IPS DF 4.7 (cell line): ENCODE data around the gene SUMF1.

Source experiments
- DNase-seq: peaks from one replicate; pipeline ENCODE4 v3.0.0-alpha.2; 2013; ENCODE audit warnings: low spot score; ENCODE audit errors: extremely low read depth

The SUMF1 gene

GRCh38 chr3:4416427-4416945 is 50.6 kb downstream of the SUMF1 start:
- DNase-seq: no peak

DNA sequence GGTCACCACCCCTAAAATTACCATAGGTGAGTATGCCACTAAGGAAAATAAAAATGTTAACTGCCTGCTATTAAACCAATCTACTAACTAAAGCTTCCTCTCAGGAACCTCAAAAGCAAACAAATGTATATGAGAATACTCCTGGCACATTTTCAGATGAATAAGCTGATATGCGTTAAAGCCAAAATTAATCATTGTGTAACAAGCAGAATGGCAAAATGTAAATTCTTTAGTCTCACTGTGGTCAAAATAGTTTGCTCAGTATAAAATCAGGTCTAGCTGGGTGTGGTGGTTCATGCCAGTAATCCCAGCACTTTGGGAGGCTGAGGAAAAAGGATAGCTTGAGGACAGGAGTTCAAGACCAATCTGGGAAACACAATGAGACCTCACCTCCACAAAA is 53.6 kb downstream of the SUMF1 start:
- DNase-seq: no peak

DNA sequence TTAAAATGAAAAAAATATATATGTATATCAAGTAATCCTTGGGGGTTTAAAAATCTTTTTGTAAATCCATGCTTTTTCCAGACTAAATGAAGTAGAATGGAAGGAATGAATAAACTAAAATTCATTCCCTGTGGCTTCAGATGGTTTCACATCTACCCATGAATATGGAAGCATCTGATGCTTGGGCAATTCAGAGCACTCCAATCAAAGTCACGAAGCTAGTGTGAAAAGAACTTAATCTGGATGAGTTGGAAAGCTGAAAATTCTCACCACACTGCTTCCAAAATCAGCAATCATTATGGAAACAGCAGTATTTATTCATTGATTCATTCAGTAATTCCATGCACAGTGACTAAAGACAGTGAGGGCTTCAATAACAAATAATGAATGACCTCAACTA is 55.2 kb downstream of the SUMF1 start:
- no peak for DNase-seq

- no peak for DNase-seq
Observed at GRCh38 chr3:4411236-4411635, 55.8 kb downstream of the SUMF1 start.

DNA sequence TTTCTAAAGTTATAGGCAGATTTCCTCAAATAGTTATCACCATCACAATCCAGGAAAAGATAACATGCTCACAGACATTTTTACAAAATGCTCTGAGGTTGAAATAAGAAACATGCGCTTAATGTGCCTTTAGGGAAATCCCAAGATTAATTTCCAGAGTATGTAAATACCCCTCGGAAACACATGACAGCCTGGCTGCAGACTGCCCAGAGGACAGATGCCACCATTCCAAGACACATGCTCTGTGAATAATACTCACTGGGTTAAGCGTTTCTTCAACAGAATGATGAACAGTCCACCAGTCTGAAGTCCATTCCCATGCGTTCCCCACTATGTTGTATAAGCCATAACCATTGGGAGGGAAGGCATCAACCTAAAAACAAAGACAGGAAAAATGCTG is 56.5 kb downstream of the SUMF1 start:
- no peak for DNase-seq

- no peak for DNase-seq
Observed at GRCh38 chr3:4409971-4410573, 57.0 kb downstream of the SUMF1 start.

GRCh38 chr3:4409415-4409814 is 57.7 kb downstream of the SUMF1 start:
- DNase-seq: no peak

DNA sequence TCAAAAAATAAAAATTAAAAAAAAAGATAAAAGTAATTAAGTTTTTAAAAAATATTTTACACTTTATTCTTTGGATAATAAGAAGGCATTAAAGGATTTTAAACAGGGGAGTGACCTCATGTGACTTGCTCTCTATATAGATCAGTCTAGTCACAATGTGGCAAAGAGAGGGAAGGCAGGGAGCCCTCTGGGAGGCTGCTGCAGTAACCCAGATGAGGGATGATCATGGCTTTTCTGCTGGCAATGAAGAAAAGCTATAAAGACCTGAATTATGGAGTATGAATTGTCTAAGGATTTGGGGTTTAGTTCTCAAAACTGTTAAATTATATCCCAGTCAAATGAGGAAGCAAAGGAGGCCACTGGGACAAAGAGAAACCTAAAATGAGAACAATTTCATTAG is 58.1 kb downstream of the SUMF1 start:
- DNase-seq: no peak

GRCh38 chr3:4407941-4408340 is 59.1 kb downstream of the SUMF1 start:
- no peak for DNase-seq

DNA sequence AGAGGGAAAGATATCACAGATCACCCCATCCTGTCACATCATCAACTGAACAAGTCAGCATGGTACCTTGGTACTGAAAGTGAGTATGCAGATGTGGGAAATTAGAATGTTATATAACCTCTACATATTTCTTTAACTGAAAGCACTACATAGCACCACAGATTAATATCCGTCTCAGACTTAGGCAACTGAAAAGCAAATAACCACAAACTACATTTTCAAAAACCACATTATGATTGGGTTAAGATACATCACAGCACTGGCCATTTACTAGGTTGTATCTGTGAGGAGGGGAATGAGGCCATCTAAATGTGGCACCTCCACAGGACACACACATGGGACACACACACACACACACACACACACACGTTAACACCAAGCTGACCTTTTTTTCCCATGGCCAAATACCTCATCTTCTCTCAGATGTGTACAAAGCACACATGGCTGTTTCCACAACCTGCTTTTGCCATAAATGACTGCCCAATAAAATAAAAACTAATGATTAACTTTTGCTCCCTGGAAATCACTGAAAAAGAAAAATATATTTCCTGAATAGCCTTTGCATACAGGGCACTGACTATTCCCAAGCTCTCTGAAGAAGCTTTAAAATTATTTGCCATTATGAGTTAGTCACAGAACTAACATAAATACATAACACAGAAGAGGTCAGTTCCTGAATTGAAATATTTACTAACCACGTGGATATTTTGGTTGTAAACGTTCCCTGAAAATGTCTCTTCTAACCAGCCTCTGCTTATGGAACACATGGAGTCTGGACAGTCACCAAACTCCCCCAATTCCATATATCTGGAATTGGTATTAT is 60.1 kb downstream of the SUMF1 start:
- no peak for DNase-seq

- DNase-seq: no peak
Observed at GRCh38 chr3:4404881-4405280, 62.2 kb downstream of the SUMF1 start.

GRCh38 chr3:4401441-4401840 is 65.6 kb downstream of the SUMF1 start:
- DNase-seq: no peak

GRCh38 chr3:4399476-4399875 is 67.6 kb downstream of the SUMF1 start:
- DNase-seq: no peak

DNA sequence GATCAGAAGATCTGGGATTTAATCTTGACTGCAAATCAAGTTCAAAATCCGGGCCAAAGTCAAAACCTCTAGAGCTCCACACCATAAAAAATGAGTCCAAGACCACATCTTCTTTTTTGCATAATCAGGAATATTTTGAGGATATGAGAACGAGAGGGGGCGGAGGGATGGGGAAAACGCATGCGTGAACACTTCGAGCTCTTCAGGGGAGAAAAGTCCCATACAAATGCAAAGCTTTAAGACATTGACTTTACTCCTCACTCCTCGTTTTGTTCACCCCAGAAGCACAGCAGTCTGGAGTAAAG is 68.2 kb downstream of the SUMF1 start:
- no peak for DNase-seq

GRCh38 chr3:4398120-4398940 is 68.7 kb downstream of the SUMF1 start:
- no peak for DNase-seq

DNA sequence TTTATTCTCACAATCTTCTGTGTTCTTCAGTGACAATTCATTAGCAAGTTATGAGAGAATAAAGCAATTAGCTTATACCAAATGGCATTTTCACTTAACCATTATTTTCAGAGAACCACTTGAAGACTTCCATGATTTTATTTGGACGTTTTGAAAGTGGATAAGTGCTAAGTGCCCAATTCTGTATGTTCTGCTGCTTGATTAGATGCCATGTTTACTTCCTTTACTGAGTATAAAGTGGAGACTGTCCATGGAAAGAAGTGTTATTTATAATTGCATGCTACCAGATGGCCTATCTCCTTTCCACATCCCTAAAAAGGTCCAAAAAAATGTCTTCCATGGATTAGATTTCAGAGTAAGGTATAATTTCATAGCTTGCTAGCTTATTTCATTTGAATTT is 69.6 kb downstream of the SUMF1 start:
- DNase-seq: no peak

DNA sequence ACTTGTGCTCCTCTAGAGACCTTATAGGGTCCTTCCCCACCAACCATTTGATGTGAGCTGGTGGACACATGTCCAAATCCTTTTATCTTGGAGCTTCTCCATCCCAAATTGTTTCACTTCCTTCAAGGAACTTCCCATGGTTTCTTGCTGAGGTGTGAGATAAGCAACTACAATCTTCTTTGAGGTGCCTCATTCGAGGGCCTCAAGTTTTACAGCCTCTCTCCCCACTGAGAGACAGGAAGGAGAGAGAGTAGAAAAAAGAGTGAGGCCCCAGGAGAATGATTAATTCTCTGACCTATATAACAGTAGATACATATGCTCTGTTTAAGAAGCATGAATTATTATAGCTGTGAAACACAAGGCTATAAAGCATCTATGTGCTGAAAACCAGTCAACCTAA is 70.5 kb downstream of the SUMF1 start:
- no peak for DNase-seq

- no peak for DNase-seq
Observed at GRCh38 chr3:4396006-4396405, 71.1 kb downstream of the SUMF1 start.

DNA sequence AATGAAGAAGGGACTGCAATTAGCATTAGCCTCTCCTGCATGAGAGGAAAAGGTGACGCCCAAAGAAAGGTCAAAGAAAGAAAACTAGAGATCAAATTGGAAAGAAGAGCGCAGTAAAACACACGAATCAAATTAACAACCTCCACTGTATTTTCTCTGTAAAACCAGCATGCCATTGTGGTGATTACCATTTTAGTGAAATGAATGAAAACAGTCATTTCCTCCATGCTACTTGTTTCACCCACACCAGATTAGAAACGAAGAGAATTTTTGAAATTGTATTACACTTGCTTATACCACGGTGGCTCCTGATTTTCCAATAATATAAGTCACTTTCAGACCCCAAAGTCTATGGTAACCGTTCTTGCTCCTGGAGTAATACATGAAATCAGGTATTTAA is 71.6 kb downstream of the SUMF1 start:
- no peak for DNase-seq

GRCh38 chr3:4394567-4394966 is 72.5 kb downstream of the SUMF1 start:
- no peak for DNase-seq

DNA sequence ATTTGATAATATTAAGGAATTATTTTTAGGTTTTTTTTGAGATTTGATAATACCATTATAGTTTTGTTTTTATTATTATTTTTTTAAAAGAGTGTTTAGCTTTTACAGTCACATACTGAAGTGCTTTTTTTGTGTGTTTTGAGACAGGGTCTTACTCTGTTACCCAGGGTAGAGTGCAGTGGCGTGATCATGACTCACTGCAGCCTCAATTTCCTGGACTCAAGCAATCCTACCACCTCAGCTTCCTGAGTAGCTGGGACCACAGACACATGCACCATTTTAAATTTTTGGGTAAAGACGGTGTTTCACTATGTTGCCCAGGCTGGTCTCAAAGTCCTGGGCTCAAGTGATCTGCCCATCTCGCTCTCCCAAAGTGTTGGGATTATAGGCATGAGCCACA is 73.0 kb downstream of the SUMF1 start:
- no peak for DNase-seq

- DNase-seq: no peak
Observed at GRCh38 chr3:4392992-4393391, 74.1 kb downstream of the SUMF1 start.
